HUDEP-2 (cell line): ENCODE measurements around the gene CRHBP.

ENCODE experiments used
- DNase-seq, 76 experiments: peaks; one replicate each; lab custom pipeline; 2025; ENCODE audit not compliant: unreplicated experiment in 76 of 76; lab: John Stamatoyannopoulos, UW

Gene CRHBP

DNA sequence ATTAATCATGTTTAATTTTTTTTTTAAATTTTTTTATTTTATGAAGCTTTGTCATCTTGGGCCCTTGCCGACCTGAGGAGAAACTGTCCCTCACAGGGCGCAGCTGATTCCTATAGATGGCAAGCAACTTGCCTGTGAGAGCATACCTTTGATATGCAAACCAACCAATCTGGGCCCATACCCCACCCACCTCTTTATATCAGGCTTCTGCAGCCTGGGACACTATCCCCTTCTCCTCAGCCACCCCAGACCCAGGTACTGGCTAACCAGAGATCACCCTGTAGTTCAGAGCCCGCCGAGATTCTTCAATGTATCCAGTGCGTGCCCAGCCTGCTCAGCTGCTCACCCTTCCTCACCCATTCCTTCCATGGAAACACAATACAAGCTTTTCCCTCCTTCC lies 58.7 kb downstream of the CRHBP start:
- DNase-seq: no peak

DNA sequence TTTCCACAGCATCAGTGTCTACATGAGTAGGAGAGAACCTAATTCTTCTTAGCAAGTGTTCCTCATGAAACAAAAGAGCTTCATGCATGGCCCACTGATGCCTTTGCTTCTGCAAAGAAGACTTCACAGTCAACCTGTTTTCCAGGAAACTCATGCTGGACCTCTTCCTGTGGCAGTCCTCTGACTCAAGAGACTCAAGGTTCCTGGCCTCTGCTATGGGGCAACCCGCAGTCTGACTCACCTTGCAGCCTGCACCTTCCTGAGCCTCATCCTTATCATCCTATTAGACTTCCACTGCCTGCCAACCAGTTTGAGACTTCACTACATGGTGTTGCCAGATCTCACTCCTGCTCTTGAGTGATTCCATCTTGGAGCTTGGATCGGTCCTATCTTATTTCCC lies 59.8 kb downstream of the CRHBP start:
- DNase-seq: no peak

DNA sequence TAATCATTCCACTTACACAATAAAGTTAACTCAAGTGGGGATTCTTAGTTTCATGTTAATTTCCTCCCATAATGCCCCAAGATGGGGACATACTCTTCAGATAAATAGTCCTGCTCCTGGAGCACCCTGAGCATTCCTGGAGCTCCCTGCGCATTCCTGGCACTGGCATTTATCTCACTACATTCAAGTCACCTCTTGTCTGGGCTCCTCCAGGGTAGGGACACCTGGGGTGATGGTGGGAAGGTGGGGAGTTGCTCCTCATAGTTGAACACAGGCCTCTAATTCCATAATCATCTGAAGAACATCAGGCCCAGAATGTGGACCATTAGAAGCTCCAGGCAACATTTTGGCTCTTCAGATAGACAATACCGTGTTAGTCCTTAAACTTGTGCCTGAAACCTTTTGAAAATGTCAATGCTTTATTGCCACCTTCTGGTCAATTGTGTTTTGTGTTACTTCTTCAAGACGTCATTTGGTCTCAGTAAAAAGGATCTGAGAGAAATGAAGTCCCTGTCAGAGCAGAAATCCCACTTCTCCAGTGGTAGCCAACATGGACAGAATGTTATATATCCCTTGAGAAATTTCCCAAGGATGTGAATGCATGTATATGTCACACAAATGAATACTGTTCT lies 63.2 kb downstream of the CRHBP start:
- DNase-seq: peak in 36 of 76 experiments; percentile 3 to 76 (median 44)

DNA sequence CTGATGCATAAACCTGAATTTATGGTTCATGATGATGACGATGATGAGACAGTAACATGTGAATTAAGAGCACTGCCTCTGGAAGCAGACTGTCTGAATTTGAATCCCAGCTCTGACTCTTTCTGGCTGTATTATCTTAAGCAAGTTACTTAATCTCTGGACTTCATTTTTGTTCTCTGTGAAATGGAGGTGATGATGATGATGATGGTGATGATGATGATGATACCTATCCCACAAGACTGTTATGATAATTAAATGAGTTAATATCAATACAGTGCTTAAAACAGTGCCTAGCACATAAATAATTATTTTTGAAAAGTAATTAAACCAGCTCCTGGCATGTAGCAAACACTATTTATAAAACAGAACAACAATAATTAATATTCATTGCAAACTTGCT lies 64.1 kb downstream of the CRHBP start:
- no peak for DNase-seq

DNA sequence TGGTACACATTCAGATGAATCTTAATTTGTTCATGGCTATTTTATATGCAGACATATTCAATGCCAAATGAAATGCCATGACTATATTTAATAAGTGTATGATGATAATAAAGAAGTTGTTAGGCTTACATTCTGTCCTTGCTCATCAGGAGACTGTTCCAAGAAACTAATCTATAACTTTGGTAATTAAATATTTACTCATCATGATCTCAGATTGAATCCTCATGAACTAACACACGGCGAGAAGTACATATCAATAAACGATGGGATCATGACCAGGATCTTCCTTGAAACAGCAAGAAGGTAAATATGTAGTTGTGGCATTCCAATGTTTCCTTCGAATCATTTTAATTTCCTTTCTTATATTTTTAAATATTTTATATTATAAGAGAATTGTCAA lies 64.8 kb downstream of the CRHBP start:
- no peak for DNase-seq
